ENCODE results near the gene ALX4.

The ALX4 gene

DNA sequence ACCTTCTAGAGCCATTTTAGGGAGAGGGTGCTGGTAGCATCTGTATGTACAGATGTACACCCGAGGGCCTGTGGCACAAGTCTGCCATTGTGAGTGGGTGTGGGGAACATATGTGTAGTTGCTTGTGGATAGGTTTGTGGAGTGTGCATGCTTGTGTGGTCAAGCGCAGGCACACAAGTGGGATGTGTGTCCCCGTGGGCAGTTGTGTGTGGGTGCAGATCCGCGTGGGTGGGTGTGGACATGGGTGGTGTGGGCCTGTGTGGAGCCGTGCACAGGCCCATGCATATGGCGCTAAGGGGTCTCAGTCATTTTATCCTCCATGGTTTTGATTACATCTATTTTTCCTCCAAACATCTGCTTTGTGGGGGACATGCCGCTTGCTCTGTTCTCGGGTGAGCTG, 28.8 kb downstream of the ALX4 start:
- TF ChIP-seq, protein P1, sequence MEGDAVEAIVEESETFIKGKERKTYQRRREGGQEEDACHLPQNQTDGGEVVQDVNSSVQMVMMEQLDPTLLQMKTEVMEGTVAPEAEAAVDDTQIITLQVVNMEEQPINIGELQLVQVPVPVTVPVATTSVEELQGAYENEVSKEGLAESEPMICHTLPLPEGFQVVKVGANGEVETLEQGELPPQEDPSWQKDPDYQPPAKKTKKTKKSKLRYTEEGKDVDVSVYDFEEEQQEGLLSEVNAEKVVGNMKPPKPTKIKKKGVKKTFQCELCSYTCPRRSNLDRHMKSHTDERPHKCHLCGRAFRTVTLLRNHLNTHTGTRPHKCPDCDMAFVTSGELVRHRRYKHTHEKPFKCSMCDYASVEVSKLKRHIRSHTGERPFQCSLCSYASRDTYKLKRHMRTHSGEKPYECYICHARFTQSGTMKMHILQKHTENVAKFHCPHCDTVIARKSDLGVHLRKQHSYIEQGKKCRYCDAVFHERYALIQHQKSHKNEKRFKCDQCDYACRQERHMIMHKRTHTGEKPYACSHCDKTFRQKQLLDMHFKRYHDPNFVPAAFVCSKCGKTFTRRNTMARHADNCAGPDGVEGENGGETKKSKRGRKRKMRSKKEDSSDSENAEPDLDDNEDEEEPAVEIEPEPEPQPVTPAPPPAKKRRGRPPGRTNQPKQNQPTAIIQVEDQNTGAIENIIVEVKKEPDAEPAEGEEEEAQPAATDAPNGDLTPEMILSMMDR (conservative IDR thresholded peaks at IDR 0.05; ENCODE audit: low read depth) = no peak
- no peak overlapping the region for H3K27ac ChIP-seq
- POLR2A ChIA-PET (ENCODE audit: low non-redundant PET) = no interaction called here
- CTCF ChIA-PET = interaction anchor here (0.7 kb wide), 1 partner anchor 229 kb away, joined by 3 read pairs; no protein-coding TSS in a partner anchor
- no peak for DNase-seq (ENCODE audit: low spot score)

DNA sequence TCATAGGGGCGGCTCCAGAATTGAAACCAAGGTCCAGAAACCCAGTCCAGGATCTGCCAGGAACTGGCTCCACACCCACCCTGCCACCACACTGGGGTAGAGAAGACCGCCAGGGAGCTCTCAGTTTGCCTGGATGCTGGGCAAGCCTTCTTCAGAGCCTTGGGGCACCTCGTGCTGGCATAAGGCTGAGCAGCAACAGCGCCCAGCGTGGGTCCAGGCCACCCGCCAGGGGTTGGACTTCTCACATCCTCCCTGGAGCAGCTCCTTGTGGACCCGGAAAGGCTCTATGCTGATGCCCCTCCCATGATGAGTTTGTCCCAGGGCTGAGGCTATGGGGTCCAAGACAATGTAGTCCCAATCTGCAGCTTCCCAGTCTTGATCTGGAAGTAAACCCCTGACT, 29.7 kb downstream of the ALX4 start:
- CTCF ChIA-PET = no interaction called here
- DNase-seq (ENCODE audit: low spot score) = no peak
- H3K27ac ChIP-seq = no peak overlapping the region
- TF ChIP-seq, protein P1 (conservative IDR thresholded peaks at IDR 0.05; ENCODE audit: low read depth) = no peak
- POLR2A ChIA-PET (ENCODE audit: low non-redundant PET) = no interaction called here

DNA sequence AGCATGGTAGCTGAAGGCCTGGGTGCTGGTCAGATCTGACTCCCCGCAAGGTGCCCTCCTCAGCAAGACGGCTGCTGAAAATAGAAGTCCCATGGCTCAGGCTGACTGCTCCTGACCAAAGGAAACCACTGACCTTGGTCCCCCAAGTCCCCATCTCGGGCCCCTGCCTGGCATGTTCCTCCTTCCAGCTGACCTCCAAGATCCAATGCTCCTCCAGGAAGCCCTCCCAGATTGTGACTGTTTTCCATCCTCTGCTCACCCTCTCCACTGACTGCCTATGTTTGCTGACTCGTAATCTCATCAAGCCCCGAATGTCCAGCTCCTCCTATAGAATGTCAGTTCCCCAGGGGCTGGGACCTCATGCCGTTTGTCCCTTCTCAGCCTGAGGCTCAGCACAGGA, 30.5 kb downstream of the ALX4 start:
- CTCF ChIA-PET = no interaction called here
- DNase-seq (ENCODE audit: low spot score) = no peak
- no peak overlapping the region for H3K27ac ChIP-seq
- TF ChIP-seq, protein P1 (conservative IDR thresholded peaks at IDR 0.05; ENCODE audit: low read depth) = no peak
- POLR2A ChIA-PET (ENCODE audit: low non-redundant PET) = no interaction called here

DNA sequence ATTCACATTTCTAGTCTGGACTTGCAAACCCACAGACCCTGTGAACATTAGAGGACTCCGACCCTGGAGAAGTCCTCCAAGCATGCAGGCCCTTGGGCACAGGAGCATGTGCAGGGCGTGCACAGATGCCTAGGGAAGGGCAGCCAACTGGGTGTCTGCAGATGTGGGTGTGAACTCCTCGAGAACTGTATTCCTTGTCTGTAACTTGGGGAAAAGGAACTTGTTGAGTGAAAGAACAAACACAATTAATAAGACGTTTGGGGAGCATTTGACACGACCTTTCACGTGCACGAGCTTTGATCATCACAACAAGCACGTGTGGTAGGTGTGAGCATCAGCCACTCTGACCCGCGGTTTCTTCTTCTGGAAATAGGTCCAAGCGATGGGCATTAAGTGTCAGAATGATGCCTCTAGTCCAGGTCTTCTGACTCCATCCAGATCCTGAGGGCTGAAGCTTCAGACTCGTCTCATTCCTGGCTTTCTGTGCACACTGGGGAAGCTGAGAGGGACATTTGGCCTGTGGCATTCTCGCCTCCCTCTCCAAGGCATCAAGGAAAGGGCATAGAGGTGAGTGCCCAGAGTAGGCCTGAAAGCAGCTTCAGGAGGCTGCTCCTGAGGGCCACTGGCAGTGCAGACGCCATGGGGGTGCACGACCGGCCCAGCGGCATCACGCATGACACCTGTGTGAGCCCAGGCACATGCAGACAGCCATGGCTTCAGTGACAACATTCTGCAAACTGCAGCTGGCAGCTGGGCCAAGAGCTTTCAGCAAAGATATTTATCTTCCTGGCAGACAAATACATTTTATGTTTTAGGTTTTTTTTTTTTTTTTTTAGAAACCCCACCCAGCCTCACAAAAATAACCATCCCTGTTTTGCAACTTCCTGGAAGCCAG, 32.5 kb downstream of the ALX4 start:
- DNase-seq (ENCODE audit: low spot score) = no peak
- TF ChIP-seq, protein P1 (conservative IDR thresholded peaks at IDR 0.05; ENCODE audit: low read depth) = no peak
- POLR2A ChIA-PET (ENCODE audit: low non-redundant PET) = no interaction called here
- H3K27ac ChIP-seq = no peak overlapping the region
- CTCF ChIA-PET = interaction anchor here (0.6 to 0.7 kb wide), 4 partner anchors 8 to 228 kb away, joined by 3 to 5 read pairs (median 4); no protein-coding TSS in a partner anchor

DNA sequence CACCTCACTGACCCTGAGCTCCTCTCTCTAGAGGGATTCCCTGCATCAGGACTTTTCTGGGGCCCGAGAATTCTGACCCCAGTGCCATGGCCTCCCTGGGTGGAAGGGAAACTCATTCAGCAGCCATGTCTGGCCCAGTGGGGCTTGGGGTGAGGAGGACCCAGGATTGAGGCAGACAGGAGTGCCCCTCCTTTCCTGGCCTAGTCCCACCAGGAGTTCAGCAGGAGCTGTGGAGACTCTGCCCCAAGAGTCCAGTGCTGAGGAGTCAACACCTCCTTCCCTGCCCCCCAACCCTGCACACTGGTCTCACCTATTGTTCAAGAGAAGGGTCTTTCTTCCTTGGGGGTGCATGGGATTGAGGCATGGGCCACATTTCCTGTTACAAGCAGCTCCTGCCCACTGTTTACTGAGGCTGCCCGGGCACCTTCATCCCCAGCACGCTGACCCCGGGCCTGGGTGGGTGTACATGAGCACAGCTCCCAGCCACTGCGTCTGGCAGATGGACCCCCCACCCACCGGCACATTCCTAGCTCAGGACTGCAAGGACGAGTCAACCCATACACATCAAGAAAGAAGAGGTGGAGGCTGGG, 33.9 kb downstream of the ALX4 start:
- POLR2A ChIA-PET (ENCODE audit: low non-redundant PET) = no interaction called here
- no peak for DNase-seq (ENCODE audit: low spot score)

DNA sequence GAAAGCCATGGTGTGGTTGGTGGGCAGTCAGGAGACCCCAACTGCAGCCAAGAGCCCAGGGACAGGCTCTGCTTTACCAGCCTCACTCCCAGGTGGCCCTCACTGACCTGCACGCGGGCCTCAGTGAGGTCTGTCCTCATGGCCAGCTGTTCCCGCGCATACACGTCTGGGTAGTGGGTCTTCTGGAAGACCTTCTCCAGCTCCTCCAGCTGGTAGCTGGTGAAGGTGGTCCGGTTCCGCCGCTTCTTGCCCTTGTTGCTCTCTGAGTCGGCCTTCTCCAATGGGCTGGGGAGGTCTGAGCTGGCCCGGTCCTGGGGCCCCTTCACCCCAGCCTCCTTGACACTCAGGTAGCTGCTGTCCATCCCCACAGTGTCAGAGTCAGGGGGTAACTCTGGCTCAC, 34.7 kb downstream of the ALX4 start:
- ChIA-PET POLR2A (ENCODE audit: low non-redundant PET) (no interaction called here), CTCF (interaction anchor here (1.0 kb wide), 1 partner anchor 10 kb away, joined by 4 read pairs; no protein-coding TSS in a partner anchor)
- no peak for DNase-seq (ENCODE audit: low spot score)
- TF ChIP-seq, protein P1 (conservative IDR thresholded peaks at IDR 0.05; ENCODE audit: low read depth) = no peak
- H3K27ac ChIP-seq = no peak overlapping the region

More for the DNA sequence above, 33.9 kb downstream of the ALX4 start:
- TF ChIP-seq, protein P1 (conservative IDR thresholded peaks at IDR 0.05; ENCODE audit: low read depth) = no peak
- no peak overlapping the region for H3K27ac ChIP-seq
- CTCF ChIA-PET = interaction anchor here (1.1 kb wide), 1 partner anchor 10 kb away, joined by 3 read pairs; no protein-coding TSS in a partner anchor

Data from RWPE1 (cell line).